ENCODE data around the gene PPP2R2B.

DNA sequence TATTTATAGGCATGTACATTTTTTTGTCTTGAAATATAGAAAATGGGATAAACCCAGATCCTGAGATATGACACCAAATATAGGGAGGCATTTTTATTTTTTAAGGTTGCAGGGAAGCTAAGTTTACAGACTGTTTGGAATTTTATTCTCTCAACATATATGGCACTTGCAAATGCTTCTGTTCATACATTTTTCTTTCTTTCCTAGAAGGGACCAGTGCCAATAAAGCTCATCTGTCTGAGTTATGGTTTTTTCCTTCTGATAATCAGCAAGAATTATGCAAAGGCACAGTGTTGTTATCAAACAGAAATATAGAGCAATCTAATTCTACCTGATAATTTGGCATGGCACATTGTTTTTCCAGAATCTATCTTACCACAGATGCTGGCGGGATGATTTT, 205.7 kb downstream of the PPP2R2B start:
- TF ChIP-seq, protein P1, sequence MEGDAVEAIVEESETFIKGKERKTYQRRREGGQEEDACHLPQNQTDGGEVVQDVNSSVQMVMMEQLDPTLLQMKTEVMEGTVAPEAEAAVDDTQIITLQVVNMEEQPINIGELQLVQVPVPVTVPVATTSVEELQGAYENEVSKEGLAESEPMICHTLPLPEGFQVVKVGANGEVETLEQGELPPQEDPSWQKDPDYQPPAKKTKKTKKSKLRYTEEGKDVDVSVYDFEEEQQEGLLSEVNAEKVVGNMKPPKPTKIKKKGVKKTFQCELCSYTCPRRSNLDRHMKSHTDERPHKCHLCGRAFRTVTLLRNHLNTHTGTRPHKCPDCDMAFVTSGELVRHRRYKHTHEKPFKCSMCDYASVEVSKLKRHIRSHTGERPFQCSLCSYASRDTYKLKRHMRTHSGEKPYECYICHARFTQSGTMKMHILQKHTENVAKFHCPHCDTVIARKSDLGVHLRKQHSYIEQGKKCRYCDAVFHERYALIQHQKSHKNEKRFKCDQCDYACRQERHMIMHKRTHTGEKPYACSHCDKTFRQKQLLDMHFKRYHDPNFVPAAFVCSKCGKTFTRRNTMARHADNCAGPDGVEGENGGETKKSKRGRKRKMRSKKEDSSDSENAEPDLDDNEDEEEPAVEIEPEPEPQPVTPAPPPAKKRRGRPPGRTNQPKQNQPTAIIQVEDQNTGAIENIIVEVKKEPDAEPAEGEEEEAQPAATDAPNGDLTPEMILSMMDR (IDR thresholded peaks at IDR 0.05) = no peak
- TF ChIP-seq POLR2AphosphoS5 (IDR thresholded peaks at IDR 0.05) (no peak), POLR2A (IDR thresholded peaks at IDR 0.05; ENCODE audit: low read depth) (no peak)

All from esophagus muscularis mucosa (tissue), 3 donors.